Mesenchymal stem cell (in vitro differentiated cells and primary cell): ENCODE data around the gene SDC4.
A peak's percentile ranks its signal among the peaks of the same experiment; 100 is the strongest.

Experiments used
- DNase-seq: peaks from one replicate; pipeline ENCODE4 v3.0.0-alpha.2; 2013
- H2AFZ ChIP-seq: one replicate; pipeline ENCODE4 v1.6.1; 2013; ENCODE audit warnings: low read depth, mild to moderate bottlenecking, control low read depth, inconsistent platforms, low read length, moderate library complexity
- H2AK5ac ChIP-seq: 2 replicates; pipeline ENCODE4 v1.6.1; 2013; ENCODE audit warnings: low read length, moderate library complexity, mild to moderate bottlenecking, inconsistent platforms; ENCODE audit not compliant: severe bottlenecking
- H2BK120ac ChIP-seq: one replicate; pipeline ENCODE4 v1.6.1; 2013; ENCODE audit warnings: low read depth, mild to moderate bottlenecking, inconsistent platforms, low read length, moderate library complexity
- H2BK12ac ChIP-seq, 2 experiments: one replicate each; pipeline ENCODE4 v1.6.1; 2013; ENCODE audit warnings: inconsistent platforms in 2 of 2, low read length in 2 of 2, mild to moderate bottlenecking in 2 of 2, moderate library complexity in 2 of 2, control low read depth in 1 of 2
- H2BK15ac ChIP-seq: one replicate; pipeline ENCODE4 v1.6.1; 2013; ENCODE audit warnings: mild to moderate bottlenecking, low read depth, inconsistent platforms; ENCODE audit not compliant: poor library complexity, severe bottlenecking
- H2BK5ac ChIP-seq: 2 replicates; pipeline ENCODE4 v1.6.1; 2013; ENCODE audit warnings: low read depth, mild to moderate bottlenecking, low read length, control low read depth, inconsistent platforms; ENCODE audit not compliant: poor library complexity, severe bottlenecking
- H3K14ac ChIP-seq, 2 experiments: one replicate each; pipeline ENCODE4 v1.6.1; 2013; ENCODE audit warnings: inconsistent platforms in 2 of 2, low read length in 2 of 2, control low read depth in 1 of 2, mild to moderate bottlenecking in 1 of 2, moderate library complexity in 1 of 2
- H3K18ac ChIP-seq, 2 experiments: one replicate each; pipeline ENCODE4 v1.6.1; 2013; ENCODE audit warnings: inconsistent platforms in 2 of 2, low read length in 2 of 2, control low read depth in 1 of 2, low read depth in 1 of 2, mild to moderate bottlenecking in 1 of 2
- H3K23ac ChIP-seq, 2 experiments: one replicate each; pipeline ENCODE4 v1.6.1; 2013; ENCODE audit warnings: inconsistent platforms in 2 of 2, low read length in 2 of 2, mild to moderate bottlenecking in 2 of 2, moderate library complexity in 2 of 2, control low read depth in 1 of 2
- H3K27ac ChIP-seq: 2 replicates; pipeline ENCODE4 v1.5.1; 2013; ENCODE audit warnings: mild to moderate bottlenecking, moderate library complexity, low read length, control low read depth, inconsistent platforms; ENCODE audit not compliant: poor library complexity, severe bottlenecking
- H3K27me3 ChIP-seq, 2 experiments: 2 replicates each; pipeline versions ENCODE4 v1.6.1 to v1.7.0; 2013; ENCODE audit warnings: low read length in 2 of 2, mild to moderate bottlenecking in 2 of 2, moderate library complexity in 2 of 2, control low read depth in 1 of 2, inconsistent platforms in 1 of 2; ENCODE audit not compliant: control insufficient read depth in 1 of 2, insufficient read depth in 1 of 2
- H3K36me3 ChIP-seq, 2 experiments: 2 replicates each; pipeline versions ENCODE4 v1.6.1 to v1.7.0; 2013; ENCODE audit warnings: low read length in 2 of 2, control low read depth in 1 of 2, inconsistent platforms in 1 of 2, low read depth in 1 of 2, mild to moderate bottlenecking in 1 of 2; ENCODE audit not compliant: insufficient read depth in 2 of 2, control insufficient read depth in 1 of 2
- H3K4ac ChIP-seq, 2 experiments: one replicate each; pipeline ENCODE4 v1.6.1; 2013; ENCODE audit warnings: inconsistent platforms in 2 of 2, low read length in 2 of 2, mild to moderate bottlenecking in 2 of 2, moderate library complexity in 2 of 2, control low read depth in 1 of 2, low read depth in 1 of 2
- H3K4me1 ChIP-seq: 2 replicates; pipeline ENCODE4 v1.6.1; 2013; ENCODE audit warnings: low read depth, low read length, control low read depth; ENCODE audit not compliant: control insufficient read depth, insufficient read depth
- H3K4me2 ChIP-seq: 2 replicates; pipeline ENCODE4 v1.6.1; 2013; ENCODE audit warnings: low read length, mild to moderate bottlenecking, inconsistent platforms; ENCODE audit not compliant: poor library complexity, severe bottlenecking
- H3K4me3 ChIP-seq, 2 experiments: 2 replicates each; pipeline versions ENCODE4 v1.5.1 to v1.7.0; 2013; ENCODE audit warnings: low read length in 2 of 2, mild to moderate bottlenecking in 2 of 2, control low read depth in 1 of 2, low read depth in 1 of 2; ENCODE audit not compliant: insufficient read depth in 1 of 2
- H3K79me1 ChIP-seq: replicated peaks from 2 replicates; pipeline ENCODE4 v1.6.1; 2013; ENCODE audit warnings: mild to moderate bottlenecking, control low read depth, low read length, inconsistent platforms; ENCODE audit not compliant: poor library complexity, severe bottlenecking
- H3K9ac ChIP-seq: 2 replicates; pipeline ENCODE4 v1.7.0; 2013; ENCODE audit warnings: mild to moderate bottlenecking, low read length, moderate library complexity
- H3K9me3 ChIP-seq: 2 replicates; pipeline ENCODE4 v1.7.0; 2013; ENCODE audit warnings: mild to moderate bottlenecking, low read length; ENCODE audit not compliant: control insufficient read depth
- H4K8ac ChIP-seq: one replicate; pipeline ENCODE4 v1.6.1; 2013; ENCODE audit warnings: inconsistent platforms, mild to moderate bottlenecking, low read length, moderate library complexity
- H4K91ac ChIP-seq: one replicate; pipeline ENCODE4 v1.6.1; 2013; ENCODE audit warnings: mild to moderate bottlenecking, low read length, inconsistent platforms
- WGBS: methylation state at CpG from one replicate; pipeline ENCODE4 v1.1.7; 2013; ENCODE audit warnings: mixed read lengths; 5-methylcytosine and 5-hydroxymethylcytosine counted together

Gene SDC4

GRCh38 chr20:45378191-45378590 is 30.0 kb upstream of the SDC4 start, which contains the start of gene TP53TG5:
Gene TP53TG5 (minus strand): TSS chr20:45378325. CDS start chr20:45378236, 89 bp downstream.
- 100% methylated on average over 1 of the region's 1 CpG for WGBS
- Histone ChIP-seq H2BK12ac (no peak within 1 kb of the TSS), H3K27ac (no peak within 1 kb of the TSS), H2BK15ac (no peak within 1 kb of the TSS), H3K4me2 (no peak within 1 kb of the TSS), H2BK120ac (no peak within 1 kb of the TSS), H3K9ac (no peak within 1 kb of the TSS), H4K91ac (no peak within 1 kb of the TSS), H2AFZ (no peak within 1 kb of the TSS), H3K36me3 (peaks cover 7% of the 10 kb centered on the region in 2 experiments), H3K14ac (no peak within 1 kb of the TSS), H3K23ac (no peak within 1 kb of the TSS), H3K4me1 (peaks cover 9% of the 10 kb centered on the region), H3K79me1 (peaks cover 4% of the 10 kb centered on the region), H3K27me3 (no peaks in the 10 kb centered on the region), H4K8ac (no peak within 1 kb of the TSS), H3K9me3 (no peaks in the 10 kb centered on the region), H2BK5ac (no peak within 1 kb of the TSS), H2AK5ac (no peak within 1 kb of the TSS), H3K4me3 (no peak within 1 kb of the TSS), H3K18ac (no peak within 1 kb of the TSS), H3K4ac (no peak within 1 kb of the TSS)
- no peak for DNase-seq

- Histone ChIP-seq H4K8ac (no peak overlapping the region), H2BK120ac (no peak overlapping the region), H3K9ac (no peak overlapping the region), H3K9me3 (no peaks in the 10 kb centered on the region), H3K36me3 (peaks cover 7 to 10% of the 10 kb centered on the region in 2 experiments), H2AK5ac (no peak overlapping the region), H3K79me1 (peaks cover 8% of the 10 kb centered on the region), H3K18ac (no peak overlapping the region), H2BK12ac (no peak overlapping the region), H2BK5ac (no peak overlapping the region), H2AFZ (no peak overlapping the region), H3K14ac (no peak overlapping the region), H3K4me1 (peaks cover 14% of the 10 kb centered on the region), H3K4me3 (no peak overlapping the region), H3K4me2 (no peak overlapping the region), H3K4ac (no peak overlapping the region), H4K91ac (no peak overlapping the region), H3K23ac (no peak overlapping the region), H2BK15ac (no peak overlapping the region), H3K27me3 (no peaks in the 10 kb centered on the region), H3K27ac (no peak overlapping the region)
- 86% methylated on average over 11 of the region's 11 CpGs for WGBS
- no peak for DNase-seq
Observed at GRCh38 chr20:45377269-45377668, 29.0 kb upstream of the SDC4 start.

- no peak overlapping the region for H3K18ac ChIP-seq
- H2BK12ac ChIP-seq, result no peak overlapping the region
- H3K9ac ChIP-seq, result no peak overlapping the region
- H3K79me1 ChIP-seq, result peaks cover 7% of the 10 kb centered on the region
- no peak for DNase-seq
- H3K27ac ChIP-seq, result no peak overlapping the region
- no peak overlapping the region for H2BK15ac ChIP-seq
- peaks cover 9 to 14% of the 10 kb centered on the region in 2 experiments for H3K36me3 ChIP-seq
- H2AFZ ChIP-seq, result no peak overlapping the region
- H3K23ac ChIP-seq, result no peak overlapping the region
- no peak overlapping the region for H2AK5ac ChIP-seq
- no peak overlapping the region for H4K91ac ChIP-seq
- H3K4ac ChIP-seq, result no peak overlapping the region
- H3K4me2 ChIP-seq, result no peak overlapping the region
- H3K4me3 ChIP-seq, result no peak overlapping the region
- no peaks in the 10 kb centered on the region for H3K9me3 ChIP-seq
- H3K4me1 ChIP-seq, result peaks cover 14% of the 10 kb centered on the region
- WGBS, result 94% methylated on average over 14 of the region's 14 CpGs
- H2BK120ac ChIP-seq, result no peak overlapping the region
- H4K8ac ChIP-seq, result no peak overlapping the region
- H3K14ac ChIP-seq, result no peak overlapping the region
- H3K27me3 ChIP-seq, result no peaks in the 10 kb centered on the region
- H2BK5ac ChIP-seq, result no peak overlapping the region
Observed at GRCh38 chr20:45374966-45375365, 26.7 kb upstream of the SDC4 start.

GRCh38 chr20:45374101-45374467 is 25.9 kb upstream of the SDC4 start:
- no peaks in the 10 kb centered on the region for H3K9me3 ChIP-seq
- H3K27me3 ChIP-seq, result no peaks in the 10 kb centered on the region
- H2BK15ac ChIP-seq, result no peak overlapping the region
- no peak overlapping the region for H2BK120ac ChIP-seq
- H3K79me1 ChIP-seq, result peaks cover 7% of the 10 kb centered on the region
- peak overlapping the region; percentile 83 for H3K9ac ChIP-seq
- H2BK5ac ChIP-seq, result no peak overlapping the region
- H3K4me1 ChIP-seq, result peaks cover 14% of the 10 kb centered on the region
- H4K8ac ChIP-seq, result no peak overlapping the region
- H3K4me2 ChIP-seq, result peak overlapping the region; percentile 57
- H3K4me3 ChIP-seq, result peak overlapping the region in 1 of 2 experiments; percentile 85
- no peak overlapping the region for H3K14ac ChIP-seq
- no peak overlapping the region for H3K27ac ChIP-seq
- no peak overlapping the region for H2AK5ac ChIP-seq
- 60% methylated on average over 9 of the region's 9 CpGs for WGBS
- no peak overlapping the region for H3K18ac ChIP-seq
- H4K91ac ChIP-seq, result no peak overlapping the region
- no peak overlapping the region for H2AFZ ChIP-seq
- no peak overlapping the region for H3K4ac ChIP-seq
- H2BK12ac ChIP-seq, result no peak overlapping the region
- DNase-seq, result no peak
- peaks cover 9 to 14% of the 10 kb centered on the region in 2 experiments for H3K36me3 ChIP-seq
- H3K23ac ChIP-seq, result no peak overlapping the region
